NB4 (cell line): ENCODE measurements around the gene MRNIP.

Experiments used
- CTCF ChIP-seq: IDR thresholded peaks from one replicate; pipeline ENCODE4 v1.5.1; 2012; ENCODE audit warnings: low read depth, low read length
- MAX ChIP-seq: IDR thresholded peaks from 2 replicates; pipeline ENCODE4 v1.6.1; 2011; ENCODE audit warnings: low read depth, low read length
- MYC ChIP-seq: IDR thresholded peaks from 2 replicates; pipeline ENCODE4 v1.6.1; 2011; ENCODE audit warnings: low read depth, low read length
- POLR2A ChIP-seq: IDR thresholded peaks from 2 replicates; pipeline ENCODE4 v1.6.1; 2011; ENCODE audit warnings: mild to moderate bottlenecking; ENCODE audit not compliant: insufficient read length; ENCODE audit errors: extremely low read depth

- TF ChIP-seq CTCF (no peak), MYC (no peak), POLR2A (no peak), MAX (no peak)
Observed at GRCh38 chr5:179797741-179798140, 60.9 kb downstream of the MRNIP start.
